GM21737 (cell line): ENCODE results near the gene POC1B.

Source experiments
- ATAC-seq: cut with Tn5 transposase; IDR thresholded peaks from one replicate; pipeline ENCODE4 v1.9.1; 2021; ENCODE audit warnings: mild to moderate bottlenecking, moderate library complexity; ENCODE audit not compliant: unreplicated experiment

POC1B gene

DNA sequence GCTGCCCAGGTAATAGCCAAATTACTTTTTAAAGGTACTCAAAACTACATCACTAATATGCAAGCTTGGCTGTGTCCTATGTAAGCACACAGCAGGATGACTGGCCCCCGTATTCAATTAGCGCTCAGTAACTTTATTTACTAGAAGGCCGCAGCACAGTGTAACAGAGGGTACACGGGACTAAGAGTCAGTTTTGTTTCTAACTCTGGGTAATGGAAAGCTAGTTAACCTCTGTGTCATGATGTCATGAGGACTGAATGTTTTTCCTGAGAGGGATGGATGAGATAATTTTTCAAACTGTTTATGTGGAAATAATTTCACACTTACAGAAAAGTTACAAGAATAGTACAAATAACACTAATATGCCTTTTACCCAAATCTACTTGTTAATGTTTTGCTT, 28.4 kb downstream of the POC1B start:
- ATAC-seq, result no peak

DNA sequence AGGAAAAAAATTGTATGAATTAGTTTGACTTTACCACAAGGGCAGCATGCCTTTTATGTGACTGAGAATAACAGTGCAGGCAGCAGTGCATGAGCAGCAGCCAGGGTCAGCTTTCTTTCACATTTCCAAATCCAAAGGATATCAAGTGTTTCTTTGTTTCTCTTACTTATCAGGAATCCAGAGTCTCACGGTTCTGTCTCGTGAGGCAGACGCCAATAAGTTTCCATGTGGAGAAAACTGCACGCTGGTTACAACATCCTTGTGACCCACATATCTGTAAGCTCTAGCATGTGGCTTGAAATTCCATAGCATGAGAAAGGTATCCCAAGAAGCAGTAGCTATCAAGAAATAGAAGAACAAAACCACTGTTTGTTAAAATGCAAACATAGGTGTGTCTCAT, 28.8 kb downstream of the POC1B start:
- no peak for ATAC-seq

DNA sequence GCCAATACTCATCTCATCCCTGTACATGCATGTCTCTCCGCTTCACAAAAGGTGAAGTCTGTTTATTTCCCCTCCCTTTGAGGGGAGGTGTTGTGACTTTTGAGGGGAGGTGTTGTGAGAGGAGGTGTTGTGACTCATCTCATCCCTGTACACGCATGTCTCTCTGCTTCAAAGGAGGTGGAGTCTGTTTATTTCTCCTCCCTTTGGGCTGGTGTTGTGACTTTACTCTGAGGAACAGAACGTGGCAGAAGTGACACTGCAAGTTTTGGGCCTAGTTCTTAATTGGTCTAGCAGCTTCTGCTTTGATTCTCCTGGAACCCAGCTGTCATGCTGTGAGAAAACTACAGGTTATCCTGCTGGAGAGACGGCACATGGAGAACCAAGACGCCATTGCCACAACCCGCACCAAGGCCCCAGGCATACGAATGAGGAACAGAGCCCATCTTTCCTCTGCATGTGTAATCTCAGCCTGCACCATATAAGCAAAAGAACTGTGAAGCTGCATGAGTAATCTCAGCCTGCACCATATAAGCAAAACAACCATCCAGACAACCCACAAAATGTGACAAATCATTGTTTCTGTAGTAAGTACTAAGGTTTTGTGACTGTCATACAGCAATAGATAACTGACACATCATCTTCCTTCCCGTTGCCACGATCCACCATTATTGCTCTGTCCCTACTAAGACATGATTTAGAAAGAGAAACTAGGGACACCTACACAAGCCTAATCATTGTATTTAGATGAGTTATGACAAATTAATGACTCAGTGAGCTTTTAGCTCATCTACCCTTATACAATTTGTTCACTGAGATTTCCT, 31.2 kb downstream of the POC1B start:
- no peak for ATAC-seq

DNA sequence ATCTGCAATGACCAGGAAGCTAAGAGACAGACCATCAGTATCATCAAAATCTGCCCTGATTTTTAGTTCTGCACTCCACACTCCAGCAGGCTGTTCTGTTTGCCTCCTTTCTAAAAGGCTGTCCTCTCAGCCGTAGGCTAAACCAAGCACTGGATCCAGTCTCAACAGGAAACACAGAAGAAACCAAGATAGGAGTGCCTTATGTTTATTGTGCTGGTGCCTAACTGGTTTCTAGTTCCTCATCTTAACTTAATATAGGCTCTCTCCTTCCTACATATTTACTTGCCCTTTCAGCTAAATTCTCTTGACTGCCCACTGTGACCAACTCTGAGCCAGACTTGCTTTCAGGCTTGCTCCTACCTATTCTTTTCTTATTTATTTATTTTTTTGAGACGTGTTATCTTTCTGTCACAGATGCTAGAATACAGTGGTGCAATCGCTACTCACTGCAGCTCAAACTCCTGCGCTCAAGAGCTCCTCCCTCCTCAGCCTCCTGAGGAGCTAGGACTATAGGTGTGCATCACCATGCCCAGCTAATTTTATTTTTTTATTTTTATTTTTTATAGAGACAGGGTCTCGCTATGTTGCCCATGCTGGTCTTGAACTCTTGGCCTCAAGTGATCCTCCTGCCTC, 32.1 kb downstream of the POC1B start:
- ATAC-seq, result no peak

DNA sequence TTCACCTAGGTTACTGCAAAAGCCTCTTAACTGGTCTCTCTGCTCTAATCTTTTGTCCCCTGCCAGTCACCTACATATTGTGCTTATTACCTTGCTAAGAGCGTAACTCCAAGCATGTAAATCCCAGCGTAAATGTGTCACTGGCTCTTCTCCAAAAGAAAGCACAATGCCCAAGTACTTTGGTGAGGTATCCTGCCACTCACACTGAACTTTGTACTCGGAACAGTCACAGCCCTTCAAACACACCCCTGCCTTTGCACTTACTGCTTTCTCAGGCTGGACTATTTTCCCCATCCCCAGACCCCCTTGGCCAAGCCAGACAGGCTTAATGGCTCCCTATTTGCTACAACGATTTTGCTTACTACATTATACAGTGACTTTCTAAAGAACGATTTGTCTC, 33.0 kb downstream of the POC1B start:
- ATAC-seq, result no peak

DNA sequence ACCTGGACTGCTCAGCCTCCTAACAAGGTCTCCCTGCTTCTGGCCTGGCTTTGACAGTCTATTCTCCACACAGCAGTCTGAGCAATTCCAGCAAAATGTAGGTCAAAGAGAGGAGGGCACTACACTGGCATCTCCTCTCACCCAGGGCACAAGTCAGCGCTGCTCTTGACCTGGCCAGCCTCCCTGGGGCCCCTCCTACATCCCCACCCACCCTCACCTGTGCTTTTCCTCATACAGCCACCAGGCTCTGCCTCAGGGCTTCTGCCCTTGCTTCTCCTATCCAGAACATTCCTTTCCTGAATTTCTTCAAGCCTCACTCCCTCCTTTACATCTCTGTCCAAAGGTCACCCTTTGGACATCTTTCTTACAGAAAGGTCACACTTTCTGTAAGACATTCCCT, 34.9 kb downstream of the POC1B start:
- no peak for ATAC-seq

DNA sequence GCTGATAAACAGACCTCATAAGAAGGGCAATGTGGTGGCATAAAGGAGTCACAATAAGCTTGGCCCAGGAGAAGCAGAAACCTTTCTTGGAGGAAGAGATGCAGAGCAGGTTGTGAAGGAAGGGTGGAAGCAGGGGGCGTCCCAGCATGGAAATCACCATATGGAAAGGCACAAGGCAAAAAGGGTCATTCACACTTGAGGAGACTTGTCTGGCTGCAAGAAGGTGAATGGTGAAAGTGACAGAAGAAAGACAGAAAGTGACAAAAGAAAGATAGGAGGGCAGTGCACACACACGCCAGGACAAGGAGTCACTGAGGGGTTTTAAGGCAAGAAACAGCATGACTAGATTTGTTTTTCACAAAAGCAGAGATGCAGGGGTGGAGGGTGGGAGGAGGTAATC, 39.6 kb downstream of the POC1B start:
- ATAC-seq, result no peak

DNA sequence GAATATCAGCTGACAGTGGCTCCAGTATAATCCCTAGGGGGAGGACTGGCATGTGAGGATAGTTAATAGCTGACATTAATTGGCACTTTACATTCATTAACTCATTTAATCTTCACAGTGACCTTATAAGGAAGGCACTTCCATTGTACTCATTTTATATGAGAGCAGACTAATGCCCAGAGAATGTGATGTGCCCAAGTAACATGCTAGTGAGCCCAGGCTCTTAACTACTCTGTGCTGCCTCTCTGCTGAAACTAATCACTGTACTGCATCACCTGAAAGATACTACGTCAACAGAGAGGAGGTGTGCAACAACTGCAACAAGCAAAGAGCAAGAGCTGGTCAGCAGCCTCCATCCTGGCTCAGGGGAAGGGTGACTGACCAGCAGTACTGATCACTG, 41.4 kb downstream of the POC1B start:
- ATAC-seq, result no peak

DNA sequence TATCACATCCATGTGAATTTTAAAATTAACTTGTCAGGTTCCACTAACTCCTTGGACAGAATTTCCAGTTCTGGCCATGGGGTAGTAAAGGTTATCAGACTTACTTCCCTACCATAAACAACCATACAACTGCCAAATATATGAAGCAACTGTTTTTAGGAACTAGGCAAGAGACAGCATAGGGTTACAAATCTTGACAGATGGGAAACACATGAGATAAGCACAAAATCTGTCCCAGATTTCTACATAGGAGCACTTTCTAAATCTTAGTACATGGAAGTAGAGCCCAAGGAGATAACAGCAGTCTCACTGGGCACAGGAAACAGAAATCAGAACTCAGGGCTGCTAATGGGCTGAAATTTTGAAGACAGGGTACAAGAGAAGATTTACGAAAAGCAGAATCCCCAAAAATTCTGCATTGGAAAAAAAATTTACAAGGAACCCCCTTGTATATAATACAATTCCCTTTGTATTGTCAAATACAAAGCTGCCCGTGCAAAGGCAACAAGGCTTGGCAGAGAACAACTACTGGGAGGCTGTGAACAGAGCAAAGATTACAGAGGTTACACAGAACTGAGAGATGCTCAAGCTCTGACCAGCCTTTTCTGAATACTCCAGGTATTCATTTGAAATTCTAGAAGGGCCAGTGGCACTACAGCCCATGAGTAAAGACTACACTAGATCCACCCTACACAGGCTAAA, 44.5 kb downstream of the POC1B start:
- ATAC-seq, result no peak

DNA sequence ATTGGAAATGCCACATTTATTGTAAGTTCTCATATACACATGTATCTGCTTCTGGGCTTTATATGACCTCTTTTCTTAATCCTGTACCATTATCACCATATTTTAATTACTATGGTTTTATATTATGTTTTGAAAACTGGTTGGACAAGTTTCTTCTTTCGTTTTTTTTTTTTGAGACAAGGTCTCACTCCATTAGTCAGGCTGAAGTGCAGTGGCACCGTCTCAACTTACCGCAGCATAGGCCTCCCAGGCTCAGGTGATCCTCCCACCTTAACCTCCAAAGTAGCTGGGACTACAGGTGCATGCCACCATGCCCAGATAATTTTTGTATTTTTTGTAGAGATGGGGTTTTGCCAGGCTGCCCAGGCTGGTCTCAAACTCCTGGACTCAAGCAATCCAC, 45.9 kb downstream of the POC1B start:
- ATAC-seq, result no peak

DNA sequence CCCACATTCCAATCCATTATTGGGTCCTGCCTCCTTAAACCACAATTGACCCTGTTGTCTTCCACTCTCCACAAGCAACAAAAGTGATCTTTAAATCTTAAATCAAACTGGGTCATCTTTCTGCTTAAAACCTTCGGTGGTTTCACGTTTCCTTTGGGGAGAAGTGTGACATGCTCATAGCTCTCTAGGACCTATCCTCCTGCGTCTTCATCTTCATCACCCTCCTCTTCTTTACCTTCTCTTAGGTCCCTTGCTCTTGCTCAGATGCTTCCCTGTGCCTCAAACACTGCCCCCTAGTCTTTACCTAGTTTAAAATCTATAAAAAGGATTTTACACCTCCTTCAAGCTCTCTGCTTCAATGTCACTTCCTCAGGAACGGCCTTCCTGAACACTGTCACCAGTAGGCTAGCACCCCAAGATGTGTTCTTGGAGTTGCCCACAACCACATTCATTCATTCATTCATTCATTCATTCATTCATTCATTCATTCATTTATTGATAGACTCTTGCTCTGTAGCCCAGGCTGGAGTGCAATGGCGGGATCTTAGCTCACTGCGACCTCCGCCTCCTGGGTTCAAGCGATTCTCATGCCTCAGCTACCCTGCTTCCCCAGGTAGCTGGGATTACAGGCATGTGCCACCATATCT, 48.1 kb downstream of the POC1B start:
- no peak for ATAC-seq

DNA sequence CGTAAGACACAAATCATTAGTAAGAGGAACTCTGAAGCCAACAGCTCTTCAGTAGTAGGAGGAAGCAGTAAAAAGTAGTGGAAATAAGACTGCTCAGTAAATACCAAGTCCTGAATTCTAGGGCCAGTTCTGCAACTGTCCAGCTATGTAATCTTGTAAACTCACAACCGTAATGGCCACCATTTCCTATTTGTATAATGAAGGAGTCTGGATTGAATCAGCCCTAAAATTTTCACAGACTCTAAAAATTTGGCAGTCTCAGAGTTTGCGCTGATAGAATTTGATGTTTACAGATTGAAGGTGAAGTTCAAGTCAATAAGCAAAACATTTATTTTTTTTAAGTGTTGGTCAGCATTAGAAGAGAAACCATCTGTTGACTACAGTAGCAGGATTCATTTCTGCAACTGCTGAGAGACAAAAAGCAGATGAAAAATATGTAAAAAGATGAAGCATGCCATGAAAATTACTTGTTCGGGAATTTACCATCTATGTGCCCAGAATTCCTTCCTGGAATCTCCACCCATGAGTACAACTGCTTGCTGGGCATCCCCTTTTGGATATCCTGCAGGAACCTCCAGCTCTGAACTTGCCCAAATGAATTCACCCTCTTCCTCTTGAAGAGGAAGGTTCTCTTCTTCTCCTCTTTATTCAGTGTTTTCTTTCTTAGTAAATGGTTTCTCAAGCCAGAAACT, 48.8 kb downstream of the POC1B start:
- no peak for ATAC-seq

DNA sequence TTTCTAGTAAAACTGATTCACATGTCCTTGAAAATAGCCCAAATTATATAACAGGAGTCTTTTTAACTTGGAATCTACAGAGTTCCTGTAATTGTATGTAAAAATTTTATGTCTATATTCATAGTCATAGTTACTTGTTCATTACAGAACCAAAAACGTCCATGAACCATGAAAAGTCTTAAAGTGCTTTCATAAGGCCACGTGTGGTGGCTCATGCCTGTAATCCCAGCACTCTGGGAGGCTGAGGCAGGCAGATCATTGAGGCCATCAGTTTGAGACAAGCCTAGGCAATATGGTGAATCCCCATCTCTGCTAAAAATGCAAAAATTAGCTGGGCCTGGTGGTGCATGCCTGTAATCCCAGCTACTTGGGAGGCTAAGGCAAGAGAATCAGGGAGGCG, 49.6 kb downstream of the POC1B start:
- ATAC-seq, result no peak

DNA sequence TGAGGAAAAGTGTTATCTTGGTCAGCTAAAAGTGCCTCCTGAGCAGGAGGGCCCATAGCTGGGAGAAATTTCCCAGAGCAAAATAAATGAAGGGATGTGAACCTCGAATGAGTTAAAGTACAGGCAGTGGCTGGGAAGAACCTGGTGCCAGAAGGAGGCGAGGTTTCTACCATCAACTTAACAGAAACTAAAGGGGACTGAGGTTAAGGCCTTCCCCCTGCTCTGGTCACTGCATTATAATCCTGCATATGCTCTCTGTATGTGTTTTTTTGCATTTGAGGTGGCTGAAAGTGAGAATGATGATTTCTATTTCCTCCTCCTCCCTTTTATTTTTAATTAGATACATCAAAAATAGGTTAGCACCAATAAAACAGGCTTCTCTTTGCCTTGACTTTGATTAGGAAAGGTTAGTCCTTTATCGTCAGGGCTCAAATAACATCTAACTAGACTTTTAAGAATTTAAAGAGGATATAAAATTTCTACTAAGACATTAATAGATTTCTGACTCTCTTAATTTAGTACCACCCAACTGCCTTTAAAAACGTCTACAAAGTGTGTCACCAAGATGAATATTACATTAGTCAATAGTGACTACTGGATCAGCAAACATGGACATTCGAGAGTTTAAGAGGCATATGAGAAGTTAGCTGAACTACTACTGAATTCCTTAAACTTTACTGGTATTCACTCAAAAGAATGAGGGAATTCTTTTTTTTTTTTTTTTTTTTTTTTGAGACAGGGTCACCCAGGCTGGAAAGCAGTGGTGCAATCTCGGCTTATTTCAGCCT, 50.5 kb downstream of the POC1B start:
- no peak for ATAC-seq

DNA sequence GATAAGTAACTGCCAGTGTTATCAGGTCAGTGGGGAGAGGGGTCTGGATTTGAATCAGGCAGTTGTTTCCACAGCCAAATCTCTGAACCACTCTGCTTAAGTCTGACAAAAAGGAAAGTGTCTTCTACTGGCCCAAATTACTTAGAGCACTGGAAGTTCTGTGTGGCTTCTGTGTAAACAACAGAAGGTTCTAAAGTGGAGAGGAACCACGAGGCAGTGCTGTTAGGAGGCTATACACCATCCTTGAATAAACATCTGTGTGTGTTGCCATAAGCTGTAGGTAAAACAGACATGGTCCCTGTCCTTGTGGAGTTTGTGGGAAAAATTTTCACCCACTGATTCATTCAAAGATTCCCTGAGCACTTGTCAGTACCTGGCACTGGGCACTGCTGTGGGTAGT, 51.2 kb downstream of the POC1B start:
- no peak for ATAC-seq

DNA sequence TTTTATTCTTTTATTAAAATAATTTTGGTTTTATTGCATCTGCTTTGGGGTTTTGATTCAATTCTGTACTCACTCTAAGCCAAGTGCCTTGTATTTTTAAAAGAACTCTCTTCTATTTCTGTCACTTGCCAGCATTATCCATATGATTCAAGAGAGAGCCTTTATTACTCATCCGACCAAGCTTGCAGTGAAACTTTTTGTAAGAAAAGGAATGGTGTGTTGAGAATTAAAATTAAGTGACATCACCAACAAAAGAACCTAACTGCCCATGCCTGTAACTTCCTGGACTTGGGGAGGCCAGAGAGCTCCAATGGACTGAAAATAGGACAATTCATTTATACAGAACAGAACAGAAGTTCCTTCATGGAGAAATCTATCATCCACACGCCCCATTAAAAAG, 53.3 kb downstream of the POC1B start:
- no peak for ATAC-seq

DNA sequence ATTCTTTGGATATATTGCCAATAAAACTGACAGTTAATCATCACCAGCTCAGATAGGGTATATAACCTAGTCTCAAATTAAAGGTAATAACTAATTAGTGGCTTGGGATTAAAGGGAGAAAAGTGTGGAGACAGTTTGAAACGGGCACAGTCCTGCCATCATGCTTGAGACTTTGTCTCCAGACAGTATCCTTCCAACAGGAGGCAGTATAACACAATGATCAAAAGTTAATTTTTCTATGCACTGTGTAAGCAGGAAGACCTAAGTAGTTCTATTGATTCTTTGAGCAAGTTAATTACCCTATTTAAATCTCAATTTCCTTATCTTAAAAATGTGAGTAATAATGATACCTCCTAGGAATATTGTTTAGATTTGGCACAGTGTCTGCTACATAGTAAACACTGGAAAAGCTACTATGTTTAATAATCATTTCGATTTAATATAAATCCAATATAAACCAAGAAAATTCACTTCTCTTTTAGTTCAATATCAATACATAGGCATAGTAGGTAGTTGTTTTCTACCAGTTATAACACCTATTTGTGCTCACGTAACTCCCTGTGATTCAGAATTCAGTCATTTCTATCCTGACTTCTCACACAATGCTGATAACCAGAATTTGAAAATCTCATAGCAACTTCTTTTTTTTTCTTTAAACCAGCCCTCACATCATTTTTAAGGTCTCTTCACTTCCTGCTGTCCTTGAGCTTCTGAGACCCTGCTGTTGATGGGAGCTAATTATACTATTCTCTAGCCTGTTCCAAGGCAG, 54.9 kb downstream of the POC1B start:
- no peak for ATAC-seq

DNA sequence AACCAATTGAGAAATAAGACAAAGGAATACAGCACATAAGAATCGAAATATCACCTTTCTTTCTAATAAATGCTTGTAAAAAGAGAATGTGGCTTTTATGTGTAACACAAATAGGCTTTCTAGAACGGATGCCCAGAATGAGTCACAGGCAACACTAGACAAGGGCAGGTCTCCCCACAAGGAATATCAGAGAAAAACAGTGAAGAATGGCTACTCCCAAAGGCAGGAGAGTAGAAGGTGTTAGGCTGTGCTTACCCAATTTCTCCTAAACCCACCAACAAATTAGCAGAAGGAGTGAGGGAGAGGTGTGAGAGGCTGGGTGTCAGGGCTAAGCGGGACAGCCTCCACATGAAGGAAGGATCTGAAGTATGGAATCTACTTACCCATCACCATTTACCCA, 56.5 kb downstream of the POC1B start:
- ATAC-seq, result peak; percentile 69

DNA sequence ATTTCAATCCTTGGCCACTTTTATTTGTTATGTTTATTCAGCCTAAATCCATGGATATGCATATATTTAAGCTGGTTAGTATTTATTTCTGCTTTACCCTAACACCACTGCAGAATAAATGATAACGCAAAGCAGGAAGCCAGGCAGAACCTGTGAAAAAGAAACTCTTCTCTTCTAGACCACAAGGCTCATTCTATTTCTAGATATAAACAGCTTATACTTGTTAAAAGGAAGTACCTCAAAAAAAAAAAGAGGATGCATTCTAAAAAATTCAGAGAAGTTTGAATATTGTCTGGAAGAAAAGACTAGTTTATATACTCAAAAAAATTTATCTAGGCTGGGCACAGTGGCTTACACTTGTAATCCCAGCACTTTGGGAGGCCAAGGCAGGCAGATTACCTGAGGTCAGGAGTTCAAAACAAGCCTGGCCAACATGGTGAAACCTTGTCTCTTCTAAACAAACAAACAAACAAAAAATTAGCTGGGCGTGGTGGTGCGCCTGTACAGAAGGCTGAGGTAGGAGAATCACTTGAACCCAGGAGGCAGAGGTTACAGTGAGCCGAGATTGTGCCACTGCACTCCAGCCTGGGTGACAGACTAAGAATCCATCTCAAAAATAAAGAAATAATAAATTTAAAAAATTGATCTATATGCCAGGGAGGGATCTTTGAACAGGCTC, 57.1 kb downstream of the POC1B start:
- ATAC-seq, result peak; percentile 87
